Measurements from ENCODE around the gene YY1. TPM values are rescaled to one million over a fixed set of nuclear protein-coding genes. Genes with fewer than 3 reads are reported as not detected.

The YY1 gene
- polyA plus RNA-seq (2013, experiment 1 of 4) = 103 TPM
- 102 TPM for polyA plus RNA-seq (2013, experiment 2 of 4)
- 74.3 TPM for polyA plus RNA-seq (2013, experiment 3 of 4)
- 72.7 TPM for polyA plus RNA-seq (2013, experiment 4 of 4)

DNA sequence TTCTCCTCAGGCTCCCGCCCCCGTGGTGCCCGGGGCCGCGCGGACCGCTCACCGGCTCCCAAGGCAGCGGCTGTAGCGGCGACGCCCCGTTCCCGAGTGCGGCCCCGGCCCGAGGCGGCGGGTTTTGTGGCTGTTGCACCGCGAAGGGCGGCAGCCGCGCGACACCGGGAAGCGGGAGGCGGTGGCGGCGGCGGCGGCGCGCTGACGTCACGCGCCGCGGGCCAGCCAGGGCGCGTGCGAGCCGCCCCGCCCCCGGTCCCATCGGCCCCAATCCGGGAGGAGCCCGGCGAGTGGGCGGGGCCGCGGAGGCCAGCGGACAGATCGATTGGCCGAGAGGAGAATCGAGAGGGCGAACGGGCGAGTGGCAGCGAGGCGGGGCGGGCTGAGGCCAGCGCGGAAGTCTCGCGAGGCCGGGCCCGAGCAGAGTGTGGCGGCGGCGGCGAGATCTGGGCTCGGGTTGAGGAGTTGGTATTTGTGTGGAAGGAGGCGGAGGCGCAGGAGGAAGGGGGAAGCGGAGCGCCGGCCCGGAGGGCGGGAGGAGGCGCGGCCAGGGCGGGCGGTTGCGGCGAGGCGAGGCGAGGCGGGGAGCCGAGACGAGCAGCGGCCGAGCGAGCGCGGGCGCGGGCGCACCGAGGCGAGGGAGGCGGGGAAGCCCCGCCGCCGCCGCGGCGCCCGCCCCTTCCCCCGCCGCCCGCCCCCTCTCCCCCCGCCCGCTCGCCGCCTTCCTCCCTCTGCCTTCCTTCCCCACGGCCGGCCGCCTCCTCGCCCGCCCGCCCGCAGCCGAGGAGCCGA lies at the start of gene YY1:
Gene YY1 (plus strand): TSS at position 726 of the 792 bp plus-strand sequence. CDS start 101 bp downstream, outside the sequence.
- peaks cover 19% of the 10 kb centered on the region for H3K4me1 ChIP-seq (ENCODE audit: control insufficient read depth, insufficient read depth, low read length)
- no peaks in the 10 kb centered on the region for H3K27me3 ChIP-seq (ENCODE audit: control insufficient read depth, insufficient read depth, low read length, poor library complexity, severe bottlenecking)
- H3K27ac ChIP-seq (ENCODE audit: insufficient read depth, low read depth, low read length, poor library complexity, severe bottlenecking) = peak within 1 kb of the TSS; percentile 98
- H3K4me3 ChIP-seq (ENCODE audit: insufficient read depth, low read depth, low read length) = peak within 1 kb of the TSS; percentile 95
- H3K36me3 ChIP-seq (ENCODE audit: control insufficient read depth, insufficient read depth, low read length) = no peaks in the 10 kb centered on the region
- 0% methylated on average over 108 to 122 of the region's 125 CpGs for WGBS, 2 experiments
- no peaks in the 10 kb centered on the region for H3K9me3 ChIP-seq (ENCODE audit: control insufficient read depth, low read length)

DNA sequence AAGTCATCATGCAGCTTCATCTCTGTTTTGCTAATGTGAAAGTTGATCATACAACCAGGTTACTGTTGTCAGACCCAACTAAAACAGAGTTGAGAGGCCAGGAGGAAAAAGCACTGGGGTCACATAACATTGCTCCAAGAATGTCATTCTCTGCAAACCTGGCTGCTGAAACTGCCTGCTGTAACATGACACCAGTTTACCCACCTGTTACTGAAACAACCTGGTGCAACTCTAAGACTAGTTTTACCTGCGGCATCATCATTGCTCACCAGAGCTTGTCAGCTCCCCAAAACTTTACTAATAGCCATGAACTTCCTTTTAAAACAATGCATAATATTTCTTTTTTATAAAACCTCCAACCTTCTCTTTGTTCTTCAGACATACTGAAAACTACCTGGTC lies 48.8 kb upstream of the YY1 start:
- Histone ChIP-seq H3K4me3 (ENCODE audit: insufficient read depth, low read depth, low read length) (no peak overlapping the region), H3K27me3 (ENCODE audit: control insufficient read depth, insufficient read depth, low read length, poor library complexity, severe bottlenecking) (no peaks in the 10 kb centered on the region), H3K27ac (ENCODE audit: insufficient read depth, low read depth, low read length, poor library complexity, severe bottlenecking) (no peak overlapping the region), H3K4me1 (ENCODE audit: control insufficient read depth, insufficient read depth, low read length) (peaks cover 5% of the 10 kb centered on the region), H3K9me3 (ENCODE audit: control insufficient read depth, low read length) (no peaks in the 10 kb centered on the region), H3K36me3 (ENCODE audit: control insufficient read depth, insufficient read depth, low read length) (no peaks in the 10 kb centered on the region)
- WGBS, 2 experiments = 90 to 92% methylated on average over 1 of the region's 1 CpG

DNA sequence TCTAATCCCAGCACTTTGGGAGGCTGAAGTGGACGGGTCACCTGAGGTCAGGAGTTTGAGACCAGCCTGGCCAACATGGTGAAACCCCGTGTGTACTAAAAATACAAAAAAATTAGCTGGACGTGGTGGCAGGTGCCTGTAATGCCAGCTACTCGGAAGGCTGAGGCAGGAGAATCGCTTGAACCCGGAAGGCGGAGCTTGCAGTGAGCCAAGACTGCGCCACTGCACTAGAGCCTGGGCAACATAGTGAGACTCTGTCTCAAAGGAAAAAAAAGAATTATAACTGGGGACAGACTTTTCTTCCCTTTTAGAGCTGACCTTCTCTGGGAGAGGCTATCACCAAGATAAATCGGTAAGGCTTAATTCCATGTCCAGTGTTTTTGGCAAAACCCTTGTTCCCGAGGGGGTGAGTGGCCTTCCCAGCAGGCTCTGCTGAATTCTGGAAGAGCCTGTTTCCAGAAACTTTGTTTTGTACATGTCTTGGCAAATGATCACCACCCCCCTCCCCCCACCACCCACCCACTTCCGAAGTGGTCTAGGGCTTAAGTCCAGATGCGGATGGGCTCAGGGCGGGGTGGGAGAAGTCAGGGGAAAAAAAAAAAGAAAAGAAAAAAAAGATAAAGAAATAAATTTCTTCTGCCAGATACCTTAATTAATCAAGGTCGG lies 47.2 kb upstream of the YY1 start:
- Histone ChIP-seq H3K4me1 (ENCODE audit: control insufficient read depth, insufficient read depth, low read length) (peaks cover 5% of the 10 kb centered on the region), H3K27me3 (ENCODE audit: control insufficient read depth, insufficient read depth, low read length, poor library complexity, severe bottlenecking) (no peaks in the 10 kb centered on the region), H3K9me3 (ENCODE audit: control insufficient read depth, low read length) (no peaks in the 10 kb centered on the region), H3K36me3 (ENCODE audit: control insufficient read depth, insufficient read depth, low read length) (no peaks in the 10 kb centered on the region), H3K27ac (ENCODE audit: insufficient read depth, low read depth, low read length, poor library complexity, severe bottlenecking) (no peak overlapping the region), H3K4me3 (ENCODE audit: insufficient read depth, low read depth, low read length) (no peak overlapping the region)
- 92 to 94% methylated on average over 11 of the region's 14 CpGs for WGBS, 2 experiments

DNA sequence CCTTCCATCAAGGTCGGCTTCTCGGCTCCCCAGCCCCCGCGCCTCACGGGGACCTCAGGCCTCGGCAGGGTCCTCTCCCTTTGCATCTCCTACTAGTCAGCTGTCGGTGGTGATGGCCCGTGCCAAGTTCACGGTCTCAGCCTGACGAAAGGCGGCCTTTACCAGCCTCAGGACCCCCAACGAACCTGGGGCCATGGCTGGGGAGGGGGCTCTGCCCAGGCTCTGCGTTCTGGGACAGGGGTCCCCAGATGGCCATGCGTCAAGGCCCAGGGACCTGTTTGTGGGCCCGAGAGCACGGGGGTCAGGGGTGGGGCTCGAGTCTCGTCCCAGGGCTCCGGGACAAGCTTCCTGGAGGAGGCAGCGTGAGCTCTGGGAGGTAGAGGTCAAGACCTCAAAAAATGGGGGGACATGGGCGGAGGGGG lies 46.7 kb upstream of the YY1 start:
- 88% methylated on average over 21 of the region's 21 CpGs for WGBS, 2 experiments
- Histone ChIP-seq H3K36me3 (ENCODE audit: control insufficient read depth, insufficient read depth, low read length) (no peaks in the 10 kb centered on the region), H3K27ac (ENCODE audit: insufficient read depth, low read depth, low read length, poor library complexity, severe bottlenecking) (no peak overlapping the region), H3K9me3 (ENCODE audit: control insufficient read depth, low read length) (no peaks in the 10 kb centered on the region), H3K4me3 (ENCODE audit: insufficient read depth, low read depth, low read length) (peak overlapping the region; percentile 27), H3K4me1 (ENCODE audit: control insufficient read depth, insufficient read depth, low read length) (peaks cover 5% of the 10 kb centered on the region), H3K27me3 (ENCODE audit: control insufficient read depth, insufficient read depth, low read length, poor library complexity, severe bottlenecking) (no peaks in the 10 kb centered on the region)

DNA sequence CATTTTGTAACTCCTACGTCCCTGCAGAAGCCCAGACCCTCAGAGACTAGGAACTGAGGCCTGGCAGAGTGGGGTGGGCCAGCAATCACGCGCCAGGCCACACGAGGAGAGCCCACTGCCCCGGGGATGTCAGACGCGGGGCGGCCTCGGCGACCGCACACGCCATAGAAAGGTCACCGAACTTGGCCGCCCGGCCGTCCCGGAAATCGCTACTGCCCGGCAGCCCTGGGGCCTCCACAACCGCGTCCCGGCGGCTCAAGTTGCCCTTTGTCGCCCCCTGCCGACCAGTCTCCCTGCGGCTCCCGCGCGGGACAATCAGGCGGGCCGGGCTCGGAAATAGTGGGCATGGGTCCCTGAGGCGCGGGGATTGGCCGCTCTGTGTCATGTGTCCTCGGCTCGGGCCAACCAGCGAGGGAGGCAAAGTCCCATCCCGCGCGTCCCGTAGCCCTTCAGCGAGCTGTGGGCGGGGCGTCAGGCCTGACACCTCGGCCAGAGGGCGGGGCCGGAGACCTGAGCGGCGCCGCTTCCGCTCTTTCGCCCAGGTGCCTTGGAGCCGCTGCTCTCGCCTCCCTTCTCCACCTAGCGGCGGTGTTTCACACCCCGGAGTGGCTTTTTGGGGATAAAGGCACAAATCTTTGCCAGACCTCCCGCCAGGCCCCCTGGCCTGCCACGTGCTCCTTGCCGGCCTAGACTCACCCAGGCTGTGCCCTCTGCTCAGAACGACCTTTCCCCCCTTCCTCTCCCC lies 46.1 kb upstream of the YY1 start:
- H3K27ac ChIP-seq (ENCODE audit: insufficient read depth, low read depth, low read length, poor library complexity, severe bottlenecking) = peak overlapping the region; percentile 17
- H3K27me3 ChIP-seq (ENCODE audit: control insufficient read depth, insufficient read depth, low read length, poor library complexity, severe bottlenecking) = no peaks in the 10 kb centered on the region
- peak overlapping the region; percentile 27 for H3K4me3 ChIP-seq (ENCODE audit: insufficient read depth, low read depth, low read length)
- peaks cover 5% of the 10 kb centered on the region for H3K4me1 ChIP-seq (ENCODE audit: control insufficient read depth, insufficient read depth, low read length)
- 3% methylated on average over 62 of the region's 62 CpGs for WGBS, 2 experiments
- H3K36me3 ChIP-seq (ENCODE audit: control insufficient read depth, insufficient read depth, low read length) = no peaks in the 10 kb centered on the region
- H3K9me3 ChIP-seq (ENCODE audit: control insufficient read depth, low read length) = no peaks in the 10 kb centered on the region

DNA sequence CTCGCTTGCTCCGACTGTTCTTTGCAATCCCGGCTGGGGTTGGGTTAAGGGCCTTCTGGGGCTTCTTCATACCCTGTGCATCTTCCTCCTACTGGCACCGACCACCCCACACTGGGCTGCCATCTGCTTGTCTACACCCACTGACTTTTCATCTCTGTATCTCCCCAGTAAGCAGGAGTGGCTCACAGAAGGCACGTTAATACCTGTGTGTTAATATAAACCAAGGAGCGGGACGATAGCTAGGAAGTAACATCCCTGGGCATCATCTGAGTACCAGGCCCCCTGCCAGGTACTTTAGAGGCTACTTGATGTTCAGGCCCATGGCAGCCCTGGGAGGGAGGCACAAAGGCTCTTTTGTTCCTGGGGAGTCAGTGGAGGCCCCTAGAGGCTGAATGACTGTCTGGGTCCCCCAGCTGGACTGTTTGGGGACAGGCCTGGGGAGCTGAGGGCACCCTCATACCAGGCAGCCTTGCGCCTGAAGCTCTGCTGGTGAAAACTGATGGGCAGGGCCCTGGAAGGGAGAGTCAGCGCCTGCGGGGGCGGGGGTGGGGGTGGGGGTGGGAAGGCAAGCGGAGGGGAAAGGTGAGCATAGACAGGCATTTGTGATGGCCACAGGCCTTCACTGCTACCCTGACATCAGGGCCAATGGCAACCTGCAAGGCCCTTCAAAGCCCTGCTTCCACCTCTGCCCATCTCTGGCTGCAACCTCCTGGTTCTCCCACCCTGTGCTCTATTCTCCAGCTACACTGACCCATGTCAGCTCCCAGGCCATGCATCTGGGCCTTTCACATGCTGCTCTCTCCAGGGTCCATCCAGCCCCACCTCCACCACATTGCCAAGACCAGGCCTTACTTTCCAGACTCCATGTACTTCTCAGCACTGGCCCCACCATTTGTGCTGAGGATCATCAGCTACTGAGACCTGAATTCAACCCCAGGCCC lies 45.3 kb upstream of the YY1 start:
- 77 to 83% methylated on average over 12 of the region's 12 CpGs for WGBS, 2 experiments
- peaks cover 5% of the 10 kb centered on the region for H3K4me1 ChIP-seq (ENCODE audit: control insufficient read depth, insufficient read depth, low read length)
- H3K4me3 ChIP-seq (ENCODE audit: insufficient read depth, low read depth, low read length) = peak overlapping the region; percentile 2
- no peaks in the 10 kb centered on the region for H3K27me3 ChIP-seq (ENCODE audit: control insufficient read depth, insufficient read depth, low read length, poor library complexity, severe bottlenecking)
- H3K9me3 ChIP-seq (ENCODE audit: control insufficient read depth, low read length) = no peaks in the 10 kb centered on the region
- no peaks in the 10 kb centered on the region for H3K36me3 ChIP-seq (ENCODE audit: control insufficient read depth, insufficient read depth, low read length)
- peak overlapping the region; percentile 17 for H3K27ac ChIP-seq (ENCODE audit: insufficient read depth, low read depth, low read length, poor library complexity, severe bottlenecking)

DNA sequence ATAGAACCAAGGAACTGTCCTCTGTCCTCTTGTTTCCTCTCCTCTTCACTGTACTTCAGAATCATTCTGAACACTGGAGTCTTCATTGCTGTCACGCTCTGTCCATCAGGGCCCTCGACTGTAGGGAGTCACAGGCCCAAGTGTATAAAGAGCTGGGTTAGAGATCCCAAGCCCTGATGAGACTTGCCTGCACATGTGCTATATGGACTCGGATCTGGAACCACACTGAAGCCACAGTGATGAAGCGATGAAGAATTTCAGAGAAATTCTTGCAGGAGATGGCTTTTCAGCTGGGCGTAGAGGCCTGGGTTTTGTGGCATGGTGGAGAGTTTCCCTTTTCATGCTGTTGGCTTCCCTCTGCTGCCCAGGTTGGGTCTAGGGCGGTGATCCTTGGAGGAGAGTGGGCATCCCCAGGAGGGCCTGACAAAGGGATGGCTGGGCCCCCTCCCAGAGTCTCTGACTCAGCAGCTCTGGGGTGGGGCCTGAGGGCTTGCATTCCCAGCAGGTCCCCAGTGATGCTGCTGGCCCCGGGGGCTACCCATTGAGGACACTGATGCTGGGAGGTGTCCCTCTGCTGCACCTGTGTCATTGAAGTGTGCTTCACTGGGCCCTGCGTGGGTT lies 39.6 kb upstream of the YY1 start:
- H3K9me3 ChIP-seq (ENCODE audit: control insufficient read depth, low read length) = no peaks in the 10 kb centered on the region
- 78 to 80% methylated on average over 8 of the region's 8 CpGs for WGBS, 2 experiments
- H3K4me1 ChIP-seq (ENCODE audit: control insufficient read depth, insufficient read depth, low read length) = no peaks in the 10 kb centered on the region
- no peaks in the 10 kb centered on the region for H3K36me3 ChIP-seq (ENCODE audit: control insufficient read depth, insufficient read depth, low read length)
- H3K27me3 ChIP-seq (ENCODE audit: control insufficient read depth, insufficient read depth, low read length, poor library complexity, severe bottlenecking) = no peaks in the 10 kb centered on the region
- H3K4me3 ChIP-seq (ENCODE audit: insufficient read depth, low read depth, low read length) = no peak overlapping the region
- H3K27ac ChIP-seq (ENCODE audit: insufficient read depth, low read depth, low read length, poor library complexity, severe bottlenecking) = no peak overlapping the region

DNA sequence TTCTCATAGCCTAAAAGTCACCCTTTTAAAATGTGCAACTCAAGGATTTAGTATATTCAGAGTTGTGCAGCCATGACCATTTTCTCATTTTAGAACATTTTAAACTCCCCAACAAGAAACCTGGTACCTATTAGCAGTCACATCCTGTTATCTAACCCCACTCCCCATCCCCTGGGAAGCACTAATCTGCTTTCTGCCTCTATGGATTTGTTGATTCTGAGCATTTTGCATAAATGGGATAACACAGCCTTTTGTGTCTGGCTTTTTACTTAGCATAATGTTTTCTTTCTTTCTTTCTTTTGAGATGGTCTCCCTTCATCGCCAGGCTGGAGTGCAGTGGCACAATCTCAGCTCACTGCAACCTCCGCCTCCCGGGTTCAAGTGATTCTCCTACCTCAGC lies 38.6 kb upstream of the YY1 start:
- H3K27ac ChIP-seq (ENCODE audit: insufficient read depth, low read depth, low read length, poor library complexity, severe bottlenecking) = no peak overlapping the region
- H3K9me3 ChIP-seq (ENCODE audit: control insufficient read depth, low read length) = no peaks in the 10 kb centered on the region
- H3K4me3 ChIP-seq (ENCODE audit: insufficient read depth, low read depth, low read length) = no peak overlapping the region
- no peaks in the 10 kb centered on the region for H3K27me3 ChIP-seq (ENCODE audit: control insufficient read depth, insufficient read depth, low read length, poor library complexity, severe bottlenecking)
- WGBS, 2 experiments = 80 to 91% methylated on average over 3 of the region's 3 CpGs
- no peaks in the 10 kb centered on the region for H3K36me3 ChIP-seq (ENCODE audit: control insufficient read depth, insufficient read depth, low read length)
- no peaks in the 10 kb centered on the region for H3K4me1 ChIP-seq (ENCODE audit: control insufficient read depth, insufficient read depth, low read length)

DNA sequence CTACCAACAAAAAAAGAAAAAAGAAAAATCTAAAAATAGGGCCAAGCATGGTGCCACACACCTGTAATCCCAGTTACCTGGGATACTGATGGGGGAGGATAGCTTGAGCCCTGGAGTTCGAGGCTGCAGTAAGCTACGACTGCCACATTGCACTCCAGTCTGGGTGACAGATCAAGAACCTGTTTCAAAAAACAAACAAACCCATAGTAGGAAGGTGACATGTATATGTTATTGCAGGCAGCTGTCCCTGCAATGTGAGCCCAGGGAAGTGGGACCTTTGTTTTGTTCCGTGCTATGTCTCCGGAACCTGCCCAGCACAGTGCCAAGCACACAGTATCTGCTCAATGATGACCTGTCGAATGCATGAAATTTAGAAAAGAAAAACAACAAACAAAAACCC lies 37.2 kb upstream of the YY1 start:
- WGBS, 2 experiments = 91 to 94% methylated on average over 5 of the region's 5 CpGs
- no peak overlapping the region for H3K4me3 ChIP-seq (ENCODE audit: insufficient read depth, low read depth, low read length)
- H3K9me3 ChIP-seq (ENCODE audit: control insufficient read depth, low read length) = no peaks in the 10 kb centered on the region
- H3K4me1 ChIP-seq (ENCODE audit: control insufficient read depth, insufficient read depth, low read length) = no peaks in the 10 kb centered on the region
- no peaks in the 10 kb centered on the region for H3K36me3 ChIP-seq (ENCODE audit: control insufficient read depth, insufficient read depth, low read length)
- H3K27me3 ChIP-seq (ENCODE audit: control insufficient read depth, insufficient read depth, low read length, poor library complexity, severe bottlenecking) = no peaks in the 10 kb centered on the region
- H3K27ac ChIP-seq (ENCODE audit: insufficient read depth, low read depth, low read length, poor library complexity, severe bottlenecking) = no peak overlapping the region
